IgD-negative memory B cell (primary cell): ENCODE data around the gene APPL2. TPM values are rescaled to one million over a fixed set of nuclear protein-coding genes. Genes with fewer than 3 reads are reported as not detected.

Source experiments
- polyA plus RNA-seq: library from polyadenylated mRNA; unstranded; fragments of 300-500 nt; fragmentation: Illumina TruSeq; gene quantifications from one replicate; pipeline ENCODE4 v1.2.3, GENCODE V29; 2021

APPL2 gene
- polyA plus RNA-seq, 1 donor from 2014 or later = 10.0 TPM

Other genes starting within 250 kb of the APPL2 start
- gene NOPCHAP1, start 249.9 kb downstream of the APPL2 start, polyA plus RNA-seq = 14.9 TPM
- 0.10 TPM for gene ALDH1L2, start 151.7 kb downstream of the APPL2 start, polyA plus RNA-seq
- 91.1 TPM for gene WASHC4, start 128.4 kb downstream of the APPL2 start, polyA plus RNA-seq
- gene C12orf75, start 94.5 kb upstream of the APPL2 start, polyA plus RNA-seq = 38.5 TPM